KMS-11 (cell line): ENCODE results near the gene ELMO1.

Experiments
- H2AFZ ChIP-seq: fragments of 200-600 bp; sonication (generic); 2 replicates; pipeline ENCODE4 v1.6.1; 2016; ENCODE audit warnings: antibody characterized with exemption, mixed run types, low read depth
- H3K27ac ChIP-seq: fragments of 200-600 bp; sonication (generic); 2 replicates; pipeline ENCODE4 v1.6.1; 2016; ENCODE audit warnings: mild to moderate bottlenecking, mixed run types
- H3K27me3 ChIP-seq: fragments of 200-600 bp; sonication (generic); 2 replicates; pipeline ENCODE4 v1.6.1; 2017; ENCODE audit warnings: mild to moderate bottlenecking, low read depth, mixed run types, moderate library complexity; ENCODE audit not compliant: insufficient read depth
- H3K36me3 ChIP-seq: fragments of 200-600 bp; sonication (generic); 2 replicates; pipeline ENCODE4 v1.6.1; 2017; ENCODE audit warnings: mild to moderate bottlenecking, mixed run types; ENCODE audit not compliant: insufficient read depth
- H3K4me1 ChIP-seq: fragments of 200-600 bp; sonication (generic); 2 replicates; pipeline ENCODE4 v1.6.1; 2016; ENCODE audit warnings: mild to moderate bottlenecking, low read depth, mixed run types; ENCODE audit not compliant: poor library complexity, severe bottlenecking
- H3K4me2 ChIP-seq: fragments of 200-600 bp; sonication (generic); 2 replicates; pipeline ENCODE4 v1.7.0; 2016; ENCODE audit warnings: mild to moderate bottlenecking, mixed run types
- H3K4me3 ChIP-seq: fragments of 200-600 bp; sonication (generic); IDR thresholded peaks from 2 replicates; pipeline ENCODE4 v1.6.1; 2017; ENCODE audit warnings: low read depth, low read length, mixed read lengths; ENCODE audit not compliant: insufficient read depth
- H3K79me2 ChIP-seq: fragments of 200-600 bp; sonication (generic); 2 replicates; pipeline ENCODE4 v1.6.1; 2016; ENCODE audit warnings: low read depth, mixed run types; ENCODE audit not compliant: insufficient read depth
- H3K9ac ChIP-seq: fragments of 200-600 bp; sonication (generic); 2 replicates; pipeline ENCODE4 v1.6.1; 2016; ENCODE audit warnings: mild to moderate bottlenecking, mixed run types
- H4K20me1 ChIP-seq: fragments of 200-600 bp; sonication (generic); 2 replicates; pipeline ENCODE4 v1.6.1; 2016; ENCODE audit warnings: mild to moderate bottlenecking, mixed run types; ENCODE audit not compliant: insufficient read depth
- TF ChIP-seq, protein P1 (sequence below): fragments of 200-600 bp; sonication (generic); conservative IDR thresholded peaks from 2 replicates; pipeline ENCODE4 v1.6.1; 2017; ENCODE audit warnings: low read depth, mild to moderate bottlenecking, antibody characterized with exemption, low read length, moderate library complexity, mixed read lengths

The ELMO1 gene

DNA sequence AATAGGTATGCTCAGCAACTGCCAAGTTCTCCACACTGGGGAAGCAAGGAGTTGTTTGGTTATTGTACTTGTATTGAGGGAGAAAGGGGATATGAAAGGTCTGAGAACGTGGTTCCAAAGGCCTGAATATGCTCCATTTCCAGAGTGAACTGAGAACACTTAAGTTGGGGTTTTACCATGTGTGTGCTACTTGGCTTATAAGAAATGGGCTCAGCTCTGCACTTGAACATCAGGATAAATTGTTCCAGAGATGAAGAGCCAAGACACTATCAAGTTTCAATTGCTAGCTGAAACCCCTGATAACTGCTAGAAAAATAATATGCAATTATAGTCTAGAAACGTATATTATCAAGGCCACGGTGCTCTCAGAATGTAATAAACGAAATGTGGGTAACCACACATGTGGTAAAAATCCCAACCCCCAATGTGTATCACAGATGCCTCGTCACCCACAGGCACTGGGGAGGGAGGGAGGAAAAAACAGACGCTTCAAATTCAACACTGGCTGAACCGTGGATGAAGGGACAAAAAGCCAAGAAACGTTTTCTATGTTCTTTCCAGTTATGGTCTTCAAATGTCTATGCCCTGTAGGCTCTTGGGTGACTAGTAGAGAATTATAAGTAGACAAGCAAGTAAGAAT is 16.3 kb downstream of the ELMO1 start:
- 0 out of 2 replicates have a peak overlapping the region, but pooled peaks have one; percentile 0 for H2AFZ ChIP-seq
- no peak overlapping the region for H3K9ac ChIP-seq
- TF ChIP-seq, protein P1, sequence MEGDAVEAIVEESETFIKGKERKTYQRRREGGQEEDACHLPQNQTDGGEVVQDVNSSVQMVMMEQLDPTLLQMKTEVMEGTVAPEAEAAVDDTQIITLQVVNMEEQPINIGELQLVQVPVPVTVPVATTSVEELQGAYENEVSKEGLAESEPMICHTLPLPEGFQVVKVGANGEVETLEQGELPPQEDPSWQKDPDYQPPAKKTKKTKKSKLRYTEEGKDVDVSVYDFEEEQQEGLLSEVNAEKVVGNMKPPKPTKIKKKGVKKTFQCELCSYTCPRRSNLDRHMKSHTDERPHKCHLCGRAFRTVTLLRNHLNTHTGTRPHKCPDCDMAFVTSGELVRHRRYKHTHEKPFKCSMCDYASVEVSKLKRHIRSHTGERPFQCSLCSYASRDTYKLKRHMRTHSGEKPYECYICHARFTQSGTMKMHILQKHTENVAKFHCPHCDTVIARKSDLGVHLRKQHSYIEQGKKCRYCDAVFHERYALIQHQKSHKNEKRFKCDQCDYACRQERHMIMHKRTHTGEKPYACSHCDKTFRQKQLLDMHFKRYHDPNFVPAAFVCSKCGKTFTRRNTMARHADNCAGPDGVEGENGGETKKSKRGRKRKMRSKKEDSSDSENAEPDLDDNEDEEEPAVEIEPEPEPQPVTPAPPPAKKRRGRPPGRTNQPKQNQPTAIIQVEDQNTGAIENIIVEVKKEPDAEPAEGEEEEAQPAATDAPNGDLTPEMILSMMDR = no peak
- H3K4me2 ChIP-seq = peak overlapping the region; percentile 44; the same call in 1 of the 2 replicates
- H3K4me1 ChIP-seq = peaks cover 17% of the 10 kb centered on the region
- no peaks in the 10 kb centered on the region for H4K20me1 ChIP-seq
- H3K27me3 ChIP-seq = no peaks in the 10 kb centered on the region
- H3K4me3 ChIP-seq = no peak overlapping the region
- no peaks in the 10 kb centered on the region for H3K36me3 ChIP-seq
- H3K27ac ChIP-seq = no peak overlapping the region
- H3K79me2 ChIP-seq = no peaks in the 10 kb centered on the region

DNA sequence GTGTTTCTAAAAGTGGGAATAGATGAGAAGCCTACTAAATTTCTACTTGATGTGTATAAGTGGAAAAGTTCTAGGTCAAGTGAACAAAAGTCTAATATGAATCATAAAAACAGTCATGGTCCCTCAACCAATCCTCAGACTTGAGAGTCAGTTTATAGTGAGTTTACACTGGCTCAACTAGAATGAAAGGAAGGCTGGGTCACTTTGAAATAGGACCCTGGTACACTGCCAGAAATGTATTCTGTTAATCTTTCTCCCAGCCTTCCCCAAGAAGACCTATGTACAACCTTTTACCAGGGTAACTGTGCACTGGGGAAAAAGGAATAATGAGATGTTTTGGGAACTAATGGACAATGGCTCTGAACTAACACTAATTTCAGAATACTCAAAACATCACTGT is 17.3 kb downstream of the ELMO1 start:
- H3K27me3 ChIP-seq = no peaks in the 10 kb centered on the region

DNA sequence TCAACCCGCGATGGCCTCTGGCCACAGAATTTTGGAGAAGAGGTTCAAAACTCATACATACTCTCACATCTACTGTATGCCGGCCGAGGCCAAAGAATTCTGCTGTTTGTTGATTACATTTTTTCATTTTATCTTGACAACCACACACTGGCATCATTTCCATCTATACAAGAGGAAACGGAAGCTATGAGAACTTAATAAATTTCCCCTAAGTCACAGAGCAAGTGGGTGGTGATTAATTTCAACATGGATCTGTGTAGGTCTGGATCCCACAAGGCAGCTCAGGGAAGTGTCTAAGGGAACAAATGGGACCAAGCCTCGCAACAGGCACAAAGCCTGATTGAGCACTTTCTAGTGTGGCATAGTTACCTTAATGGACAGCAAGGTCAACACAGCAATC is 18.0 kb downstream of the ELMO1 start:
- Histone ChIP-seq H3K4me2 (no peak overlapping the region), H3K4me1 (peaks cover 17% of the 10 kb centered on the region), H4K20me1 (no peaks in the 10 kb centered on the region), H3K79me2 (no peaks in the 10 kb centered on the region), H3K27ac (no peak overlapping the region), H3K4me3 (no peak overlapping the region), H2AFZ (no peak overlapping the region), H3K36me3 (no peaks in the 10 kb centered on the region), H3K9ac (no peak overlapping the region), H3K27me3 (no peaks in the 10 kb centered on the region)
- TF ChIP-seq, protein P1 = no peak

More for the DNA sequence above, 17.3 kb downstream of the ELMO1 start:
- Histone ChIP-seq H3K9ac (no peak overlapping the region), H3K4me3 (no peak overlapping the region), H2AFZ (no peak overlapping the region), H3K79me2 (no peaks in the 10 kb centered on the region), H3K4me2 (no peak overlapping the region), H3K4me1 (peaks cover 17% of the 10 kb centered on the region), H4K20me1 (no peaks in the 10 kb centered on the region), H3K27ac (no peak overlapping the region), H3K36me3 (no peaks in the 10 kb centered on the region)
- TF ChIP-seq, protein P1 = no peak

DNA sequence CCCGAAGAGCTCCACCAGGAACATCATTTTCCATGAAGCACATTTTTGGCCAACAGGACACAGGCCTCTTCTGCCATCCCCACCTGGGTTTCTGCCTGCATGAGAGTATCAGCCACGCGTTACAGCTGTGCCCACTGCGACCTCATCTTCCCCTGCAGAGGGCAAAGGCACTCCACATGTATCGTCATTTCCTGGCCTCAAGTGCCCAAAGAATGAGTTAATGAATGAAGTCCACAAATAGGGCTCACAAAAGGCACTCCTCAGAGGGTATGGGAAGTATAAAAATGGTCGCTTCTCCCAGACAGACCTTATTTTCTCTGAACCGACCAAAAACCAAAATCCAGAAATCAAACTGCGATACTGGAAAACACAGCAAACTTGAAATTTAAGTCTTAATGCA is 18.5 kb downstream of the ELMO1 start:
- Histone ChIP-seq H3K4me1 (peaks cover 17% of the 10 kb centered on the region), H3K27me3 (no peaks in the 10 kb centered on the region), H3K79me2 (no peaks in the 10 kb centered on the region), H2AFZ (no peak overlapping the region), H3K27ac (no peak overlapping the region), H3K4me3 (no peak overlapping the region), H3K4me2 (no peak overlapping the region), H3K9ac (no peak overlapping the region), H3K36me3 (no peaks in the 10 kb centered on the region), H4K20me1 (no peaks in the 10 kb centered on the region)
- TF ChIP-seq, protein P1 = no peak
